22Rv1 (cell line): ENCODE results near the gene PLB1.

Source experiments
- ZFX ChIP-seq: fragments of 450-650 bp; IDR thresholded peaks from 2 replicates; pipeline ENCODE4 v1.6.1; 2017; ENCODE audit warnings: antibody characterized with exemption, borderline replicate concordance
- TF ChIP-seq, protein P1 (sequence below): fragments of 450-650 bp; IDR thresholded peaks from 2 replicates; pipeline ENCODE4 v1.5.1; 2017; ENCODE audit warnings: mild to moderate bottlenecking

GRCh38 chr2:28469947-28470535, 25.8 kb upstream of the PLB1 start:
- TF ChIP-seq, protein P1, sequence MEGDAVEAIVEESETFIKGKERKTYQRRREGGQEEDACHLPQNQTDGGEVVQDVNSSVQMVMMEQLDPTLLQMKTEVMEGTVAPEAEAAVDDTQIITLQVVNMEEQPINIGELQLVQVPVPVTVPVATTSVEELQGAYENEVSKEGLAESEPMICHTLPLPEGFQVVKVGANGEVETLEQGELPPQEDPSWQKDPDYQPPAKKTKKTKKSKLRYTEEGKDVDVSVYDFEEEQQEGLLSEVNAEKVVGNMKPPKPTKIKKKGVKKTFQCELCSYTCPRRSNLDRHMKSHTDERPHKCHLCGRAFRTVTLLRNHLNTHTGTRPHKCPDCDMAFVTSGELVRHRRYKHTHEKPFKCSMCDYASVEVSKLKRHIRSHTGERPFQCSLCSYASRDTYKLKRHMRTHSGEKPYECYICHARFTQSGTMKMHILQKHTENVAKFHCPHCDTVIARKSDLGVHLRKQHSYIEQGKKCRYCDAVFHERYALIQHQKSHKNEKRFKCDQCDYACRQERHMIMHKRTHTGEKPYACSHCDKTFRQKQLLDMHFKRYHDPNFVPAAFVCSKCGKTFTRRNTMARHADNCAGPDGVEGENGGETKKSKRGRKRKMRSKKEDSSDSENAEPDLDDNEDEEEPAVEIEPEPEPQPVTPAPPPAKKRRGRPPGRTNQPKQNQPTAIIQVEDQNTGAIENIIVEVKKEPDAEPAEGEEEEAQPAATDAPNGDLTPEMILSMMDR = no peak
- TF ChIP-seq ZFX = no peak
